ENCODE measurements around the gene PPP1R1A. TPM values are rescaled to one million over a fixed set of nuclear protein-coding genes. Genes with fewer than 3 reads are reported as not detected.

Gene PPP1R1A
- polyA plus RNA-seq, 1 donor: 52.6 TPM

GRCh38 chr12:54605138-54605970, 16.9 kb upstream of the PPP1R1A start:
- DNase-seq: no peak

GRCh38 chr12:54604436-54604835, 16.0 kb upstream of the PPP1R1A start:
- no peak for DNase-seq

DNA sequence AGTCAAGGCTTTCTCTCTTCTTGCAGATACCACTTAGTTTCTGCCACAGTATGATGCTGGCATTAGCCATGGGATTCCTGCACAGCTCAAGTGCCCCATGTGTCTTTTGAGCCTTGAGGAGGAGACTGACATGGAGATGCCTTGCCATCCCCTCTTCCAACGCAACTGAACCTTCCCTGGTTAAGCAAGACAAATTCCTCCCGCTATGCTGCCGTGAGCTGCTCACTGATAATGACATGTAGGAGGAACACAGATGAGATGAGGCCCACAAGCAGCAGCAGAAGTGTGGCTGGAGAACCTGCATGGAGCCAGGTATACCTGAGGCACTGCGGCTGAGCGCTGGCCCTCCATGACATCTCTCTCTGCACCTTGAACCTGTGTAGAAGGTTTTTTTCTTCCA, 15.4 kb upstream of the PPP1R1A start:
- no peak for DNase-seq

GRCh38 chr12:54603173-54603814, 14.8 kb upstream of the PPP1R1A start:
- DNase-seq: peak; percentile 71

GRCh38 chr12:54602661-54603060, 14.2 kb upstream of the PPP1R1A start:
- DNase-seq: no peak

DNA sequence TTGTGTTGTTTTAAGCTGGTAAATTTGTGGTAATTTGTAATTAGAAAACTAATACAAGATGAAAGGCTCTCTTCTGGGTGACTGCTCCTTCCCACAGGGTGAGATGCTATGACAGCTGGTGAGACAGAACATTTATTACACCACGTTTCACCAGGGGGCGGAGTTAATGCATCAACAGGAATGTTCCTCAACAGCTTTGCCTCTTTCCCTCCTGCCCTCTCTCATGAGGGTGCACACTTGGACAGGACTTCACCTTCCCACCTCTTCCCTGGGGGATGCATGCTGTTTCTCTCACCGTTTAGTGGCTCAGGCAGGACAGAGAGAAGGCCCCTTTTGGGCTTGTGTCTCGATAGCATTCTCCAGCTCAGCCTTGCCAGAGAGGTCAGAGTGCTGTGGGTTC, 13.4 kb upstream of the PPP1R1A start:
- DNase-seq: no peak

DNA sequence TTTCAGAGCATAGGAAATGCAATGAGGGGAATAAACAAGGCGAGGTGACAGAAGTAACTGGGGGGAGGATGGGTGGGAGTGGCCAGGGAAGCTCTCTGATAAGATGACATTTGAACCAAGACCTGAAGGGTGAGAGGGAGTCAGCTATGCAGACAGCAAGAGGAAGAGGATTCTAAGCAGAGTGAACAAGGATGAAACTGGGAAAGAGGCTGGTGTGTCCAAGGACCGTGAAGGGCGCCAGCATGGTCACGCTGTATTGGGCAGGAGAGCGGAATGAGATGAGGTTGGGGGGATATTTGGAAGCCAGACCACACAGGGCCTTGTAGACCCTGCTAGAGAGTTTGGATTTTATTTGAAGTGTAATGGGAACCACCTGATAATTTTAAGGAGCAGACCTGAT, 10.5 kb upstream of the PPP1R1A start:
- DNase-seq: no peak

GRCh38 chr12:54596526-54596946, 8.1 kb upstream of the PPP1R1A start:
- DNase-seq: peak; percentile 84

DNA sequence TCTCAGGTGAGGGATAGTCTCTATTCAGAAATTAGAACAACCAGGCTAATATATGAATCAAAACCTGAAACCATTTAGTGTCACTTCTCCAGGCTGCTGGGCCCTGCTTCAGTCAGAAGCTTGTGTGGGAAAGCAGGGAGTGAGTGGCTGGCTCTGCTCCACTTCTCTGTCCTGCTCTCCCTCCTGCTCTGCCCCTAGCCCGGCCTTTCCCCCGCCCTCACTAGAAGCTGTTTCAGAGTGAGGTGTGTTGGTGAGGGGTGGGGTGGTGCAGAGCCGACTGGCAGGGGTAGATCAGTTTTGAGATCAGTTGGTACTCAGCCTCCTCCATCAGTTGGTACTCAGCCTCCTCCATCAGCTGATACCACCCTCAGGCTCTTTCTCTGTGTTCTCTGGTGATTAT, 7.0 kb upstream of the PPP1R1A start:
- no peak for DNase-seq

GRCh38 chr12:54593725-54594124, 5.3 kb upstream of the PPP1R1A start:
- DNase-seq: no peak

GRCh38 chr12:54593135-54593534, 4.7 kb upstream of the PPP1R1A start:
- no peak for DNase-seq

DNA sequence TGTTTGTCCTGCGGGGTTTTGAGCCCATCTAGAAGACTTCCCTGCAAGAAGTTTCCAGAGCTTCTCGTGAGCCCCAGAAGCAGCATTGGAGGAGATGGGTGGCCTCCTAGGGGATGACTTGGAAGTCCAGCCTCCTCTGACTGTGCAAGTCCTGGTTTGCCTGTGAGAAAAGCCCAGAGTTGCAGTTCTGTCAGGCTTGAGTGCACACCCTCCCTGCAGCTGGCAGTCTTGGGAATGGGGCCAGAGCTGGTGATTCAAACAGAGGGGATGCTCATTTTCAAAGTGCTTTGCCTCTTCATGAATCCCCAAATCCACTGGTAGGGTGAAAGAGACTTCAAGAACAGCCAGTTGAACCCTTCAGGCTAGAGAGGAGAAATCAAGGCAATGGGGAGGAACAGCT, 3.9 kb upstream of the PPP1R1A start:
- DNase-seq: no peak

DNA sequence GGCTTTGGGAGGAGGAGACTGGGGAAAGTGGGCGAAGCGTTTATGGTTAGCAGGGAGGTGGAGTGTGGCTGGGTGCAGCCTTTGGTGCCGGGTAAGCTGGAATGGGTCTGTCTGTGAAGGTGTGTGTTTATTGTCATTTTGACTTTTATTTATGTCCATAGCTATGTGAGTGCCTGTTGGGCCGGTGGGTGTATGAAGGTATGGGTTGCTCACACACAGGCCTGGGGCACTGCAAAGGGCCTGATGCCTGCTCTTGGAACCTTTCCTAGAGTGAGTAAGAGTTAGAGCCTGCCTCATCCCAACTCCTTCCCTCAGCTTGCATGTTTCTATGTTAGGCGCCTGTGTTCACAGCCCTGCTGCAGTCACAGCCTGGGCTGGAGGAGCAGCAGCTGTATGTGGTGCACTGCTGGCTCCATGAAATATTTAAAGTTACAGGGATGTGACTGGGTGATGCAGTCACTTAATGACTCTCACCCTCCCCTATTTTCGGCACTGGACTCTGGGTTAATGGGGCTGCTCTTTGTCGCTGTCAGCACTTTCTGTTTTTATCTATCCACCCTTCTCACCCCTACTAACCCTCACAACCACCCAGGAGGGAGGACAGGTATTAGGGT, 2.6 kb upstream of the PPP1R1A start:
- no peak for DNase-seq

GRCh38 chr12:54589964-54590363, 1.5 kb upstream of the PPP1R1A start:
- DNase-seq: no peak

DNA sequence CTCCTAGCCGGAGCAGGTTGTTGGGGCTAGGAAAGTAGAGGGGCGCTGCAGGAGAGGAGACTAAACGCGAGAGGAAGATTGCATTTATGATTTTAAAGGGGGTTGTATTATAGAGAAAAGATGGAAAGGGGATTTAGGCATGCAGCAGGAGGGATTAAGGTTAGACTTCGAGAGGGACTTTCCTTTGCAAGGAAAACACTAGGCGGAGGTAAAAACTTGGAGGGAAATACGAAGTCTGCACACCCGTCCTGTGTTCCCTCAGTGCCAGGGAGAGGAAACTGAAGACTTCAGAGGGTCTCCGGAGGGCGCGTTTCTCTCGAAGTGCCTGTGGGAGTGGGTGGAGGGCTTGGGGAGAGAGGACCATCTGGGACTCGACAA, 420 bp upstream of the PPP1R1A start:
- DNase-seq: no peak

DNA sequence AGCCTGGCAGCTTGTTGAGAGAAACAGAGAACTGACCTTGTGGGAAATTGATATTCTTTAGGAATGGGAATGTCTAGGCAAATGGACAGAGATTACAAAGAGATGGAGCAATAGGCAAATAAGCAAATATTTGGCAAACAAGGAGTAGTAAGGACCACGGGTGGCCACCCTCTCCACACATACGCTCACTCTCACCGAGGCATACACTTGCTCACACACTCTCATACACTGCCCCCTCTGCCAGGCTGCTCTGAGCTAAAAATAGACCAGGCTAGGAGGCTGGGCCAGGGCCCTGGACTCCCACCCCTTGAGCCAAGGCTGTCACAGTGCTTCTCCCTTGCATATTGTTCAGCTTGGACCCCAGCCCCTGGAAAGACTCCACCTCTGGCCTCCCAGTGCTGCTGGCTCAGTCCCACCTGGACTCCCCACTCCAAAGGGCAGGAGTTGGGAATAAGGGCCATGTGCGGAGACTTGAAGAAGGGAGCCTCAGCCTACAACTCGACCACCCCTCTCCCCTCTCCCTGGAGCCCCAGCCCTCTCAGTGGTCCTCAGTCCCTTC, 1.1 kb downstream of the PPP1R1A start:
- no peak for DNase-seq

DNA sequence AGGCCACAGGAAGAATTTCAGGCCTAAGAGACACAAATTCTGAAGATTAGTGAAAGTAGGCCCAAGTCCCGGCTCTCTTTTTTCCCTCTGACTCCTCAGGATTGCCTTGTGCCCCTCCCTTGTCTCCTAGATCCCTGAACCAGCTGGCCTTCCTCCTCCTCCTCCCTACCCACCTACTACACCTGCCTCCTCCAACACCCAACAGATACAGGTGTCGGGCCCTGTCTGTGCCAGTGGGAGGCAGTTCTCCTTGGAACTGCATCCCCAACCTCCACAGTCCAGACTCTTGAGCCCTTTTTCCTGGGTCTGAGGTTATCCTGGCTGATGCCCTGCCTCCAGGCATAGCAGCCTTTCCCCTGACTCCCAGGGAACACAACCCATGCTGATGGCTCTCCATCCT, 1.8 kb downstream of the PPP1R1A start:
- DNase-seq: no peak

DNA sequence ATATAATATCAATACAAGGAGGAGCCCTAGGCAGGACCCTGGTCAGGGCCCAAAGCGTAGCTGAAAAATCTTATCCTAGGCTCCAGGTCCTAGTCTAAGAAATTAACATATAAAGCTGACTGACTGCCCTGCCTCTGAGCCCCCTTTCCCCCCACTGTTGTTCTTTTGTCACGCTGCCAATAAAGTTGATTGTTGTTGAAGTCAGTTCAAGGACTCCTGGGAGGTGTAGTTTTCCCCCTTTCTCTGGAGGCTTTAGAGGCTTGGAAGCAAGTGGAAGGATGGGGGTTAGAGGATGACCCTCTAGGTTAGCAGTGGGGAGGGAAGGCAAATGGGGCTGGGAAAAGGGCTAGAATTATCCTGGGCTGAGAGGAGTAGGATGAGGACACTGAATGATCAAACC, 3.2 kb downstream of the PPP1R1A start:
- DNase-seq: no peak

DNA sequence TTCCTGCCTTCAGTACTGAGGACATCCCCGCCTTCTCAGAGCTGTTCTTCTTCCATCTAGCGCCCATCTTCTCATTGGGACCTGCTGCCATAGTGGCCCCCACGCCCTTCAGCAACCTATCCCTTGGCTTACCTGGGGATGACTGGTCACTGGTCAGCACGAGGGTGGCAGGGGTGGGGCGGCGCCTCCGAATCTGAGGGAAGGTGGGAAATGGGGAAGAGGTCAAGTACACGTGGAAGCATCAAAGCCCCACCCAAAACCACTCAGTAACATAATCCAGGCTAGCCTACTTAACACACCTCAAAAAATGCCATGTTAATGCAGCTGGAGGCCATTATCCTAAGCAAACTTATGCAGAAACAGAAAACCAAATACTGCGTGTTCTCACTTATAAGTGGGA, 4.3 kb downstream of the PPP1R1A start:
- DNase-seq: no peak

DNA sequence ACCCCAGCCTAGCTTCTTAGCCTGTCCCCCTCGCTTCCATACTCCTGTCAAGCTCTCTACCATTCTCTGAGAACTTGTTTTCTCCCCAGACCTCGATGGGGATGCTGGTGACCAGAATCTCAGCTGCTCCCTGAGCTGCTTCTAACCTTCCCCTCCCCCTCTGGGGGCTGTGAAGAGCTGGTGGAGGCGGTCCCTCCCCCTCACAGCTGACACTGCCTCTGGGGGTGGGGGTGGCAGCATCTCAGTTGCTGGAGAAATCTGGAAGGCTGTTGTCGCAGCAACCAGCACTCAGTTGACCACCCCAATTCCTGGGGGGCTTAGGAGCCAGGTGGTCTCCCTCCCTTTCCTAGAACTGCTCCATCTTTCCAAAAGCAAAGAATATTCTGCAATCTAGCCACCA, 4.7 kb downstream of the PPP1R1A start:
- no peak for DNase-seq

- no peak for DNase-seq
These were observed 7.0 kb downstream of the PPP1R1A start for GRCh38 chr12:54581412-54581811.

DNA sequence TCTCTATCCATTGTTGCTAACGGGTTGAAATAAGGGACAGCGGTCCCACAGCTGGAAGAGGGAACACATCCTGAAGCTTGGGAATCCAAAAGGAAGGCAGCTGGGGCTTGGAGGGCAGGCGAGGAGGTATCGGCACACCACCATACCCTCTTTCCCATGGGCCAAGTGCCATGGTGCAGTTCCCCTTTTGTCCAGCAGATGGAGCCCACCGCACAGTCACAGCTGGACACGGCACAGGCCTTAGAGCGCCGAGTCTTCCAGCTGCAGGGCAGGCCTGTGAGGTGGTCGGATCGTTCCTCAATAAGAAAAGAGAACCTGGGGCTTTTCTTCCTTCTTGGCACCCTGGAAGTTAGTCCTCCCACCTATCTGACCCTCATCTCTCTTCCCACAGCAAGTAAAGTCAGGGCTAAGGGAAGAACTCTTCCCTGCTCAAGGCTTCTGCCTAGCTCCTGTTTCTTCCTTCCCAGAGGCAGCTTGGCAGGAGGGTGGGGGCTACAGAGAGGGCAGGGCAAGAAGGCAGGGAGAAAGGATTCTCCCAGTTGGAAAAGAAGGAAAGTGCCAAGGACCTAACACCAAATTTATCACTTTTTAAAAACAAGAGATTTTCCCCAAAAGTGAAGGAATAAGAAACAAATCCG, 8.6 kb downstream of the PPP1R1A start:
- DNase-seq: peak; percentile 75

DNA sequence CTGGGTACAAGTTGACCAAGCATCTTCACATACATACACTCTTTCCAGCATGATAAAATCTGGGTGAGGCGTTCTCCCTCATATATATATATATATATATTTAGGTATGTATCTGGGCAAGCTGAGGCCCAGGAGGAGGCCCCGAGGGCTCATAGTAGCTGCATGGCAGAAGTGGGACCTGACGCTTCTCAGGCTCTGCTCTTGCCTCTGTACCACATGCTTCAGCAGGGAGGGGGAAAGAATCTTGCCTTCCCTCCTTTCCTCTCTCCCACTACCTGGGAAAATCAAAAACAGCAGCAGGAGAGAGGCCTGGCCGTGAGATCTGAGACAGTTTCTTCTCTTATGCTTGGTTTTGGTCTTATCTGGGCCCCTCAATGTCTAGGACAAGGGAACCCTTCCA, 9.2 kb downstream of the PPP1R1A start:
- DNase-seq: no peak

Data from left kidney (tissue), 2 donors.